Spleen (tissue), 7 donors: ENCODE data around the gene STK33.

Source experiments
- POLR2A ChIP-seq, 3 donors: fragments of 450-650 bp; IDR thresholded peaks; one replicate each; pipeline ENCODE4 v1.5.1; 2017; ENCODE audit warnings: antibody characterized with exemption in 3 of 3, mild to moderate bottlenecking in 1 of 3
- POLR2AphosphoS5 ChIP-seq, 3 donors: sonication (generic); formaldehyde crosslinking; IDR thresholded peaks; one replicate each; pipeline ENCODE4 v1.5.1; 2017; ENCODE audit warnings: antibody characterized with exemption in 3 of 3
- TF ChIP-seq, protein P1 (sequence below), 11 experiments: fragments of 200-600 bp in 7 of 11; fragments of 450-650 bp in 4 of 11; sonication (generic) in 4 of 11; IDR thresholded peaks in 8 of 11; conservative IDR thresholded peaks in 3 of 11; 1 replicate in 7 of 11; 2 replicates in 4 of 11; pipeline versions ENCODE4 v1.4.0 to v1.8.0; 2016 to 2021; ENCODE audit warnings: antibody characterized with exemption in 11 of 11, inconsistent platforms in 4 of 11, mild to moderate bottlenecking in 1 of 11
- donor health status: DM: no; HTN: no; CAD: no; lungs with moderate emphysema.
- donor health status: DM: no; HTN: no; CAD: no.
- donor health status: DM: no; HTN: no; CAD: no.

DNA sequence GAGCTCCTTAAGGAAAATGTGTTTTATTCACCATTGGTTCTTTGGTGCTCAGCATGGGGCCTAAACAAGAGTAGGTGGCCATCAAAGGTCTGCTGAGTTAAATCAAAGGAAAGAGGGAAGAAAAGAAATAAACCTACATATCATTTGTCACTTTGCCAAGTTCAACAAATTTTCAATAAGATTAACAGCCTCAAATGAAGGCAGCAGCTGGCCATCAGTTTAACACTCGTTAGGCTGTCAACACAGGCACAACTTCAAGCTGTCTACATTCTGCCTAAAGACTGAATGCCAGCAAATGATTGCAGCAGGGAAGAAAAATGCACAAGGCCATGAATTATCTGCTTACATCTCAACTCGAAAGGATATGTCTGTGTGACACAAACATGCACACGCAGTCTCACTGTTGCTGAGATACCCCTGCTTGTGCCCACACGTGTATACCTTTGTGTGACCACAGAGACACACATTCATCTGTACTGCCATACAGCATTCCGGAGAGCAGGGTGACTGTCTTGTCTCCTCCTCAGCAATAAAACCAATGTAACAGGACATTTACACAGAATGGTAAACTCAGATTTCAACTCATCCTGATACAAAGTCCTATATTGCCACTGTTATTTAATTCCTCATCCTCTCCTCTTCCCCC is 48.3 kb upstream of the STK33 start:
- TF ChIP-seq, protein P1, sequence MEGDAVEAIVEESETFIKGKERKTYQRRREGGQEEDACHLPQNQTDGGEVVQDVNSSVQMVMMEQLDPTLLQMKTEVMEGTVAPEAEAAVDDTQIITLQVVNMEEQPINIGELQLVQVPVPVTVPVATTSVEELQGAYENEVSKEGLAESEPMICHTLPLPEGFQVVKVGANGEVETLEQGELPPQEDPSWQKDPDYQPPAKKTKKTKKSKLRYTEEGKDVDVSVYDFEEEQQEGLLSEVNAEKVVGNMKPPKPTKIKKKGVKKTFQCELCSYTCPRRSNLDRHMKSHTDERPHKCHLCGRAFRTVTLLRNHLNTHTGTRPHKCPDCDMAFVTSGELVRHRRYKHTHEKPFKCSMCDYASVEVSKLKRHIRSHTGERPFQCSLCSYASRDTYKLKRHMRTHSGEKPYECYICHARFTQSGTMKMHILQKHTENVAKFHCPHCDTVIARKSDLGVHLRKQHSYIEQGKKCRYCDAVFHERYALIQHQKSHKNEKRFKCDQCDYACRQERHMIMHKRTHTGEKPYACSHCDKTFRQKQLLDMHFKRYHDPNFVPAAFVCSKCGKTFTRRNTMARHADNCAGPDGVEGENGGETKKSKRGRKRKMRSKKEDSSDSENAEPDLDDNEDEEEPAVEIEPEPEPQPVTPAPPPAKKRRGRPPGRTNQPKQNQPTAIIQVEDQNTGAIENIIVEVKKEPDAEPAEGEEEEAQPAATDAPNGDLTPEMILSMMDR (IDR thresholded peaks at IDR 0.05 in 8 of 11, conservative IDR thresholded peaks at IDR 0.05 in 3 of 11) = no peak
- TF ChIP-seq POLR2A (IDR thresholded peaks at IDR 0.05) = no peak
- no peak for TF ChIP-seq POLR2AphosphoS5 (IDR thresholded peaks at IDR 0.05)
